GM12878 (cell line): ENCODE results near the gene TLCD3B. TPM values are rescaled to one million over a fixed set of nuclear protein-coding genes. Genes with fewer than 3 reads are reported as not detected.

Experiments
- ATAC-seq: fragments of 200-7000 bp; cut with Tn5 transposase; 3 replicates; pipeline ENCODE4 v1.9.1; 2020; ENCODE audit warnings: mild to moderate bottlenecking, moderate library complexity
- BruUV-seq: library from RNA; stranded (reverse); fragments of 400-500 nt; replicated peaks from 2 replicates; lab custom pipeline; 2021; lab: Mats Ljungman, UMichigan
- CTCF ChIA-PET: fragments of 300-600 bp; sonication (Branson Sonifier 250); formaldehyde crosslinking; extraction: SDS; loops from one replicate; lab custom pipeline; 2021; ENCODE audit warnings: inconsistent platforms; lab: Yijun Ruan, JAX
- POLR2A ChIA-PET: fragments of 350-600 bp; formaldehyde crosslinking; extraction: SDS; loops from one replicate; lab custom pipeline; 2021; ENCODE audit warnings: inconsistent platforms; lab: Charles Lee
- RAD21 ChIA-PET: fragments of 300-600 bp; sonication (Branson Sonifier 250); formaldehyde crosslinking; loops from one replicate; lab custom pipeline; 2023; ENCODE audit warnings: antibody characterized with exemption; ENCODE audit not compliant: unreplicated experiment; lab: Charles Lee
- SMC1A ChIA-PET: fragments of 300-600 bp; sonication (Branson Sonifier 250); formaldehyde crosslinking; loops from one replicate; lab custom pipeline; 2023; ENCODE audit not compliant: unreplicated experiment, uncharacterized antibody; lab: Charles Lee
- DNase-seq: peaks from one replicate; pipeline ENCODE4 v3.0.0-alpha.2; 2011; ENCODE audit warnings: low read depth, low spot score
- FAIRE-seq: peaks from 3 replicates; lab custom pipeline; 2011; peaks lifted over from hg19 to GRCh38; lab: Jason Lieb, UNC
- H2AFZ ChIP-seq: 2 replicates; pipeline ENCODE4 v1.6.0; 2011; ENCODE audit warnings: low read depth, low read length, control low read depth; ENCODE audit not compliant: control insufficient read depth
- H3K27ac ChIP-seq: 2 replicates; pipeline ENCODE4 v1.5.1; 2011; ENCODE audit warnings: control low read depth; ENCODE audit not compliant: control insufficient read depth, insufficient read depth
- H3K27me3 ChIP-seq, 2 experiments: replicated peaks in 1 of 2; 2 replicates each; pipeline versions ENCODE4 v1.6.0 to v1.6.1; 2011; ENCODE audit warnings: low read length in 1 of 2; ENCODE audit not compliant: control insufficient read depth in 2 of 2, insufficient read depth in 2 of 2
- H3K36me3 ChIP-seq, 2 experiments: 2 replicates each; pipeline ENCODE4 v1.5.1; 2011; ENCODE audit warnings: low read length in 1 of 2; ENCODE audit not compliant: control insufficient read depth in 2 of 2, insufficient read depth in 2 of 2
- H3K4me1 ChIP-seq: 2 replicates; pipeline ENCODE4 v1.6.1; 2011; ENCODE audit warnings: mild to moderate bottlenecking, low read length, moderate library complexity, mixed read lengths; ENCODE audit not compliant: control insufficient read depth, insufficient read depth
- H3K4me2 ChIP-seq: 2 replicates; pipeline ENCODE4 v1.6.0; 2011; ENCODE audit warnings: control low read depth; ENCODE audit not compliant: control insufficient read depth, insufficient read depth
- H3K4me3 ChIP-seq: fragments of 200-600 bp; sonication (generic); 2 replicates; pipeline ENCODE4 v1.5.1; 2016
- H3K79me2 ChIP-seq: 2 replicates; pipeline ENCODE4 v1.6.0; 2011; ENCODE audit warnings: low read length; ENCODE audit not compliant: control insufficient read depth, insufficient read depth
- H3K9ac ChIP-seq: 2 replicates; pipeline ENCODE4 v1.8.0; 2011; ENCODE audit warnings: low read length, control low read depth, mixed read lengths; ENCODE audit not compliant: control insufficient read depth, insufficient read depth
- H3K9me3 ChIP-seq: replicated peaks from 3 replicates; pipeline ENCODE4 v1.5.1; 2011; ENCODE audit warnings: mild to moderate bottlenecking, low read length; ENCODE audit not compliant: control insufficient read depth, insufficient read depth
- H4K20me1 ChIP-seq: 2 replicates; pipeline ENCODE4 v1.6.0; 2011; ENCODE audit not compliant: control insufficient read depth, insufficient read depth
- CBX3 ChIP-seq: fragments of 200-600 bp; sonication (generic); IDR thresholded peaks from 2 replicates; pipeline ENCODE4 v1.6.1; 2016; ENCODE audit warnings: low read depth, borderline replicate concordance
- CHD2 ChIP-seq: IDR thresholded peaks from 2 replicates; pipeline ENCODE4 v1.6.1; 2011; ENCODE audit warnings: low read depth, low read length, improper control_type of control experiment, borderline replicate concordance
- FOXM1 ChIP-seq: IDR thresholded peaks from 2 replicates; pipeline ENCODE4 v1.6.1; 2012; ENCODE audit warnings: low read depth, mild to moderate bottlenecking, inconsistent platforms, low read length, moderate library complexity
- MEF2A ChIP-seq: IDR thresholded peaks from 2 replicates; pipeline ENCODE4 v1.6.1; 2011; ENCODE audit warnings: low read depth, mild to moderate bottlenecking, low read length, moderate library complexity; ENCODE audit not compliant: insufficient read depth
- MYB ChIP-seq: fragments of 150-350 bp; IDR thresholded peaks from 2 replicates; pipeline ENCODE4 v1.6.1; 2014; ENCODE audit warnings: mild to moderate bottlenecking, low read depth, low read length, borderline replicate concordance
- RUNX3 ChIP-seq: IDR thresholded peaks from 2 replicates; pipeline ENCODE4 v1.6.1; 2012; ENCODE audit warnings: low read length, inconsistent platforms
- USF2 ChIP-seq: IDR thresholded peaks from 2 replicates; pipeline ENCODE4 v1.6.1; 2011; ENCODE audit warnings: low read depth, low read length, improper control_type of control experiment, borderline replicate concordance
- YBX1 ChIP-seq: fragments of 450-650 bp; IDR thresholded peaks from 2 replicates; pipeline ENCODE4 v1.6.1; 2016; ENCODE audit warnings: antibody characterized with exemption
- YY1 ChIP-seq: IDR thresholded peaks from 2 replicates; pipeline ENCODE4 v1.6.1; 2011; ENCODE audit warnings: low read depth, mild to moderate bottlenecking, low read length
- WGBS: methylation state at CpG from one replicate; pipeline ENCODE4 v1.1.6; 2016; ENCODE audit warnings: low lambda C conversion rate; ENCODE audit not compliant: insufficient replicate concordance, insufficient coverage; ENCODE audit errors: missing lambda C conversion rate; 5-methylcytosine and 5-hydroxymethylcytosine counted together
- in situ Hi-C: fragments of 300-500 bp; cut with MboI; formaldehyde crosslinking; loops from 9 replicates; pipeline ENCODE4 v1.14.3; 2018; ENCODE audit warnings: mixed read lengths
- intact Hi-C: fragments of 100-400 bp; cut with micrococcal nuclease; formaldehyde crosslinking; loops from one replicate; pipeline ENCODE4 v1.14.2; 2022; ENCODE audit not compliant: unreplicated experiment
- polyA plus RNA-seq, 11 experiments: library from polyadenylated mRNA; depleted of rRNA in 4 of 11; unstranded in 6 of 11; stranded (reverse) in 5 of 11; fragments of >200 nt; fragmentation: Nextera tagmentation in 4 of 11; fragmentation: Illumina TruSeq in 1 of 11; extraction: Ambion mirVana in 4 of 11; extraction: Trizol in 1 of 11; gene quantifications; 1 replicate in 1 of 11; 2 replicates in 10 of 11; pipeline versions ENCODE4 v1.2.1 to v1.2.3, GENCODE V29; 2011 to 2016; ENCODE audit warnings: inconsistent platforms in 2 of 11, missing spikeins in 2 of 11, low read depth in 1 of 11
- total RNA-seq, 4 experiments: library from RNA; depleted of rRNA in 3 of 4; stranded (reverse); fragments of >200 nt in 3 of 4; fragmentation: Illumina TruSeq in 1 of 4; extraction: Trizol in 1 of 4; gene quantifications; 2 replicates each; pipeline versions ENCODE4 v1.2.1 to v1.2.3, GENCODE V29; 2013 to 2021

Gene TLCD3B
- total and polyA plus RNA-seq, 10 of the 15 experiments (the other 5 are each of a cell fraction or from before 2014, with no cell fraction given) = 0.05 to 0.51 (median 0.18) TPM; not detected in 4

DNA sequence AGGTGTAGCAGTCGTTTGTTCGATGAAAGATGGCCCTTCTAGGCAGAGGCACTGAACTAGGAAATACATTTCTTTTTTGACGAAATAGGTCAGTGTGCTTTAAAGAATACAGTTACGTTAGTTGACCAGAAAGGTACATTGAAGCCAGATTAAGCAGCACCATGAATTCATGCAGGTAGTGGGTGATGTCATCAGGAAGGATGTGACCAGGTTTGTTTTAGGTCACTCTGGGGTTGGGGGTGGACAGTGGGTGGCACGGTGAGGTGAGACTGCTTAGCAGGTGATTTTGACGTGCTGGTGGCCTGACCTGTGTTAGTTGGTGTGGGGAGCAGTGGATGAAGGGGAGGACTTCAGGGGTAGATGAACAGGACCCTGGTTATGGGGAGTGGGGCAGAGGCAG is 31.5 kb downstream of the TLCD3B start:
- ChIA-PET POLR2A (no interaction called here), RAD21 (no interaction called here), CTCF (no interaction called here), SMC1A (no interaction called here)
- H2AFZ ChIP-seq = no peak overlapping the region
- no peaks in the 10 kb centered on the region for H3K9me3 ChIP-seq
- no peaks in the 10 kb centered on the region for H4K20me1 ChIP-seq
- no peak for ATAC-seq
- intact Hi-C loops = no loop called here
- 100% methylated on average over 6 of the region's 6 CpGs for WGBS
- peaks cover 18% of the 10 kb centered on the region for H3K79me2 ChIP-seq
- peaks cover 0 to 8% of the 10 kb centered on the region in 2 experiments; a peak in 3 of 4 replicates for H3K36me3 ChIP-seq
- H3K27ac ChIP-seq = no peak overlapping the region
- H3K4me2 ChIP-seq = no peak overlapping the region
- no peak for FAIRE-seq
- DNase-seq = no peak
- H3K4me1 ChIP-seq = peaks cover 7% of the 10 kb centered on the region
- no peak for TF ChIP-seq MYB
- no peak for TF ChIP-seq FOXM1
- TF ChIP-seq CHD2 = no peak
- TF ChIP-seq RUNX3 = no peak
- no peak for TF ChIP-seq YY1
- no peak for TF ChIP-seq USF2
- TF ChIP-seq CBX3 = no peak
- no peak for TF ChIP-seq MEF2A
- TF ChIP-seq YBX1 = no peak
- no peaks in the 10 kb centered on the region for H3K27me3 ChIP-seq
- in situ Hi-C loops = loop anchor here (25.0 kb wide), 1 partner anchor 887 kb away; no protein-coding TSS in a partner anchor
- BruUV-seq = no TSS peak
- no peak overlapping the region for H3K9ac ChIP-seq
- H3K4me3 ChIP-seq = no peak overlapping the region
